Endothelial cell of umbilical vein (primary cell): ENCODE measurements around the gene ATP8A2.

ENCODE experiments used
- CTCF ChIP-seq, 2 donors: IDR thresholded peaks; 1 replicate in 1 of 2; 2 replicates in 1 of 2; pipeline ENCODE4 v1.5.1; 2011; ENCODE audit warnings: low read length in 2 of 2, mild to moderate bottlenecking in 2 of 2, moderate library complexity in 2 of 2, control low read depth in 1 of 2, inconsistent platforms in 1 of 2, low read depth in 1 of 2; ENCODE audit not compliant: insufficient read depth in 1 of 2; ENCODE audit errors: extremely low read depth in 1 of 2
- EZH2 ChIP-seq: IDR thresholded peaks from 2 replicates; pipeline ENCODE4 v1.6.1; 2012; ENCODE audit warnings: borderline replicate concordance, low read depth, mild to moderate bottlenecking, moderate library complexity, low read length, inconsistent platforms; ENCODE audit not compliant: severe bottlenecking
- JUN ChIP-seq: IDR thresholded peaks from 2 replicates; pipeline ENCODE4 v1.6.1; 2011; ENCODE audit warnings: borderline replicate concordance, low read depth; ENCODE audit not compliant: insufficient read length, insufficient read depth
- POLR2A ChIP-seq: IDR thresholded peaks from 2 replicates; pipeline ENCODE4 v1.6.1; 2012; ENCODE audit warnings: low read depth, mild to moderate bottlenecking, control low read depth, low read length
- POLR2AphosphoS5 ChIP-seq: IDR thresholded peaks from 2 replicates; pipeline ENCODE4 v1.6.1; 2012; ENCODE audit warnings: low read depth, mild to moderate bottlenecking, control low read depth, low read length, moderate library complexity; ENCODE audit not compliant: insufficient read depth

- no peak for TF ChIP-seq POLR2AphosphoS5
- TF ChIP-seq CTCF (IDR thresholded peaks at IDR 0.05; ENCODE audit: extremely low read depth in 1 of 2, insufficient read depth in 1 of 2, low read depth in 1 of 2, low read length in 2 of 2): no peak
- TF ChIP-seq EZH2: no peak
- no peak for TF ChIP-seq JUN
- TF ChIP-seq POLR2A: no peak
Measured at GRCh38 chr13:26019251-26019650, 647.5 kb downstream of the ATP8A2 start.
